Measurements from ENCODE around the gene VMO1. TPM values are rescaled to one million over a fixed set of nuclear protein-coding genes. Genes with fewer than 3 reads are reported as not detected.

VMO1 gene
- total RNA-seq, 2 donors from 2014 or later: 5.9 to 8.3 TPM

DNA sequence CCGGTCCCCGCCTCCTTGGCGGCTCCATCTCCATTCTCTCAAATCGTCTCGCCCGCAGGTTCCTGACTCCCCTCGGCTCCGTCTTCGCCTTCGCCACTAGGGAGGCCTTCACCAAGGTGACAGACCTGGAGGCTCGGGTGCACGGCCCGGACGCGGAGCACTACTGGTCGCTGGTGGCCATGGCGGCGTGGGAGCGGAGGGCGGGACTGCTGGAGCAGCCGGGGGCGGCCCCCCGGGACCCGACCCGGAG is 3.5 kb upstream of the VMO1 start:
- DNase-seq (ENCODE audit: low spot score): no peak
- TF ChIP-seq CTCF (IDR thresholded peaks at IDR 0.05): no peak
- H3K9me3 ChIP-seq: no peaks in the 10 kb centered on the region
- ATAC-seq (ENCODE audit: insufficient number of reproducible peaks, low FRiP score, low read depth): peak; percentile 13
- H3K4me3 ChIP-seq: peak overlapping the region; percentile 95
- H3K27ac ChIP-seq: peak overlapping the region; percentile 89 to 97
- peaks cover 22 to 42% of the 10 kb centered on the region in 2 donors for H3K4me1 ChIP-seq (ENCODE audit: control insufficient read depth in 1 of 2, low read depth in 2 of 2)
- H3K27me3 ChIP-seq (replicated peaks; ENCODE audit: insufficient read depth): no peaks in the 10 kb centered on the region
- no peaks in the 10 kb centered on the region for H3K36me3 ChIP-seq

- peaks cover 22 to 42% of the 10 kb centered on the region in 2 donors for H3K4me1 ChIP-seq (ENCODE audit: control insufficient read depth in 1 of 2, low read depth in 2 of 2)
- TF ChIP-seq CTCF (IDR thresholded peaks at IDR 0.05): no peak
- peak within 1 kb of the TSS; percentile 89 to 97 for H3K27ac ChIP-seq
- H3K27me3 ChIP-seq (replicated peaks; ENCODE audit: insufficient read depth): no peaks in the 10 kb centered on the region
- DNase-seq (ENCODE audit: low spot score): no peak
- H3K36me3 ChIP-seq: no peaks in the 10 kb centered on the region
- H3K9me3 ChIP-seq: no peaks in the 10 kb centered on the region
- H3K4me3 ChIP-seq: peak within 1 kb of the TSS; percentile 95
- peak; percentile 14 for ATAC-seq (ENCODE audit: insufficient number of reproducible peaks, low FRiP score, low read depth)
Observed at GRCh38 chr17:4788807-4789700, 2.9 kb upstream of the VMO1 start, which contains the start of gene GLTPD2. Gene GLTPD2 (plus strand): TSS chr17:4788964. CDS start chr17:4789012, 48 bp downstream.

DNA sequence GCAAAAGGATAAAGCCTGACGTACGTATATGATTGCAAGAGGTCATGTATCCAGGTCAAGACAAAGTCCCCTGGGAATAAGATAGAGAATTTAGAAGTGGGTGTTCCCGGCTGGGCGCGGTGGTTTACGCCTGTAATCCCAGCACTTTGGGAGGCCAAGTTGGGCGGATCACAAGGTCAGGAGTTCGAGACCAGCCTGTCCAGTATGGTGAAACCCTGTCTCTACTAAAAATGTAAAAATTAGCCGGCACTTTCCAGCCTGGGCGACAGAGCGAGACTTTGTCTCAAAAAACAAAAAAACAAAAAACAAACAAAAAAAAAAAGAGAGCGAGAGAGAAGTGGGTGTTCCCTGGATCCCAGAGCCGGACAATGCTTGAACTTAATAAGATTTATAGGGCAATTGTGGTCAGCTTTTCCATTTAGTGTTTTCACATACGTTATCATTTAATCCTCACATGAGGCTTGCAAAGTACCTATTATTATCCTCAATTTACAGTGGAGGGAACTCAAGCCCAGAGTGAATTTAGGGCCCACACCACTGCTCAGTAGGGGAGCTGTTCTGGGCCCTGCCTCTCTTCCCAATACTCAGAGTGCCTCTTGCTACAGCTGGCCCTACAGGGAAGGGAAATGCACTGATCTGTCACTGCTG is 2.1 kb upstream of the VMO1 start:
- peak overlapping the region; percentile 95 for H3K4me3 ChIP-seq
- H3K4me1 ChIP-seq (ENCODE audit: control insufficient read depth in 1 of 2, low read depth in 2 of 2): peaks cover 22 to 42% of the 10 kb centered on the region in 2 donors

GRCh38 chr17:4786516-4786915 is 352 bp upstream of the VMO1 start:
- TF ChIP-seq CTCF (IDR thresholded peaks at IDR 0.05): no peak
- H3K9me3 ChIP-seq: no peaks in the 10 kb centered on the region
- H3K27ac ChIP-seq: no peak overlapping the region
- peak overlapping the region; percentile 62 for H3K4me3 ChIP-seq
- H3K27me3 ChIP-seq (replicated peaks; ENCODE audit: insufficient read depth): no peaks in the 10 kb centered on the region
- DNase-seq (ENCODE audit: low spot score) (no peak), ATAC-seq (ENCODE audit: insufficient number of reproducible peaks, low FRiP score, low read depth) (no peak)
- peaks cover 22 to 42% of the 10 kb centered on the region in 2 donors for H3K4me1 ChIP-seq (ENCODE audit: control insufficient read depth in 1 of 2, low read depth in 2 of 2)
- H3K36me3 ChIP-seq: no peaks in the 10 kb centered on the region

More for the DNA sequence above, 2.1 kb upstream of the VMO1 start:
- no peaks in the 10 kb centered on the region for H3K36me3 ChIP-seq
- DNase-seq (ENCODE audit: low spot score) (no peak), ATAC-seq (ENCODE audit: insufficient number of reproducible peaks, low FRiP score, low read depth) (no peak)
- H3K9me3 ChIP-seq: no peaks in the 10 kb centered on the region
- TF ChIP-seq CTCF (IDR thresholded peaks at IDR 0.05): no peak
- no peaks in the 10 kb centered on the region for H3K27me3 ChIP-seq (replicated peaks; ENCODE audit: insufficient read depth)
- no peak overlapping the region for H3K27ac ChIP-seq

DNA sequence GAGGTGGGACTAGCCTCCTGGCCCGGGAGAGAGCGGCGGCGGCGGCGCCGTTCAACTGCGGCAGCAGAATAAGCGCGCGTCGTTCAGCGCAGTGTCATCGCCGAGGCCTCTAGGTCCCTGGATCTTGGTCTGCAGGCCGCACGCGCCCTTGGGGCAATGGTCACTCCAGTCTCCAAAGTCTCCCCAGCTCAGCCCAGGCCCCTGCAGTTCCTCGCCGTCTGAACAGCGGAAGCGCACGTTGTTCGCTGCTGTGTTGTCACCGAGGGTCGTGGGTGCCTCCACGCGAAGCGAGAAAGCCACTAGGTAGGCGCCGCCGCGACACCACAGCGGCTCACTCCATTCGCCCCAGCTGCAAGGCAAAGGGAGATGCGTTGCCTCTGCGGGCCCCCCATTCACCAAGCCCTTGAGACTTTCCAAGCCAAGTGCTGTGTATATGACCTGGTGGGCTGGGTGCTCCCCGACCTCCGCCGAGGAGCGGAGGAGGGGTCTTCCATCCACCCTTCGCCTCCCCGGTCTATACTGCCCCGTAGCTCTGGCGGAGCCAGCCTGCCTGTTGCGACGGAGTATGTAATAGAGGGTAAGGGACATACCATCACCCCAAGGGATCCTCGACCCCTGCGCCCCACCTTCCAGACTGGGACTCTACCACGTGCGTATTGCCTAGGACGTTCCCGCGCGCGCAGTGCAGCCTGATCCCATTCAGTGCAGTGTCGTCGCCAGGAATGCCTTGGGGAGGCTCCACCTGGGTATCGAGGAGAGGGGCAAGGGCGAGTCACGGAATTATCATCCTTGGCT is 656 bp downstream of the VMO1 start:
- Histone ChIP-seq H3K27ac (no peak overlapping the region), H3K36me3 (no peaks in the 10 kb centered on the region), H3K27me3 (replicated peaks; ENCODE audit: insufficient read depth) (no peaks in the 10 kb centered on the region), H3K4me3 (peak overlapping the region; percentile 62), H3K4me1 (ENCODE audit: control insufficient read depth in 1 of 2, low read depth in 2 of 2) (peaks cover 20 to 42% of the 10 kb centered on the region in 2 donors), H3K9me3 (no peaks in the 10 kb centered on the region)
- DNase-seq (ENCODE audit: low spot score) (no peak), ATAC-seq (ENCODE audit: insufficient number of reproducible peaks, low FRiP score, low read depth) (no peak)
- no peak for TF ChIP-seq CTCF (IDR thresholded peaks at IDR 0.05)

All from thoracic aorta (tissue), 2 donors.